GM12878 (cell line): ENCODE measurements around the gene ADAM33. TPM values are rescaled to one million over a fixed set of nuclear protein-coding genes. Genes with fewer than 3 reads are reported as not detected.

ENCODE experiments used
- ATAC-seq: fragments of 200-7000 bp; cut with Tn5 transposase; 3 replicates; pipeline ENCODE4 v1.9.1; 2020; ENCODE audit warnings: mild to moderate bottlenecking, moderate library complexity
- BruUV-seq: library from RNA; stranded (reverse); fragments of 400-500 nt; replicated peaks from 2 replicates; lab custom pipeline; 2021; lab: Mats Ljungman, UMichigan
- CTCF ChIA-PET: fragments of 300-600 bp; sonication (Branson Sonifier 250); formaldehyde crosslinking; extraction: SDS; loops from one replicate; lab custom pipeline; 2021; ENCODE audit warnings: inconsistent platforms; lab: Yijun Ruan, JAX
- POLR2A ChIA-PET: fragments of 350-600 bp; formaldehyde crosslinking; extraction: SDS; loops from one replicate; lab custom pipeline; 2021; ENCODE audit warnings: inconsistent platforms; lab: Charles Lee
- RAD21 ChIA-PET: fragments of 300-600 bp; sonication (Branson Sonifier 250); formaldehyde crosslinking; loops from one replicate; lab custom pipeline; 2023; ENCODE audit warnings: antibody characterized with exemption; ENCODE audit not compliant: unreplicated experiment; lab: Charles Lee
- SMC1A ChIA-PET: fragments of 300-600 bp; sonication (Branson Sonifier 250); formaldehyde crosslinking; loops from one replicate; lab custom pipeline; 2023; ENCODE audit not compliant: unreplicated experiment, uncharacterized antibody; lab: Charles Lee
- DNase-seq: peaks from one replicate; pipeline ENCODE4 v3.0.0-alpha.2; 2011; ENCODE audit warnings: low read depth, low spot score
- FAIRE-seq: peaks from 3 replicates; lab custom pipeline; 2011; peaks lifted over from hg19 to GRCh38; lab: Jason Lieb, UNC
- H2AFZ ChIP-seq: 2 replicates; pipeline ENCODE4 v1.6.0; 2011; ENCODE audit warnings: low read depth, low read length, control low read depth; ENCODE audit not compliant: control insufficient read depth
- H3K27ac ChIP-seq: 2 replicates; pipeline ENCODE4 v1.5.1; 2011; ENCODE audit warnings: control low read depth; ENCODE audit not compliant: control insufficient read depth, insufficient read depth
- H3K27me3 ChIP-seq, 2 experiments: replicated peaks in 1 of 2; 2 replicates each; pipeline versions ENCODE4 v1.6.0 to v1.6.1; 2011; ENCODE audit warnings: low read length in 1 of 2; ENCODE audit not compliant: control insufficient read depth in 2 of 2, insufficient read depth in 2 of 2
- H3K36me3 ChIP-seq, 2 experiments: 2 replicates each; pipeline ENCODE4 v1.5.1; 2011; ENCODE audit warnings: low read length in 1 of 2; ENCODE audit not compliant: control insufficient read depth in 2 of 2, insufficient read depth in 2 of 2
- H3K4me1 ChIP-seq: 2 replicates; pipeline ENCODE4 v1.6.1; 2011; ENCODE audit warnings: mild to moderate bottlenecking, low read length, moderate library complexity, mixed read lengths; ENCODE audit not compliant: control insufficient read depth, insufficient read depth
- H3K4me2 ChIP-seq: 2 replicates; pipeline ENCODE4 v1.6.0; 2011; ENCODE audit warnings: control low read depth; ENCODE audit not compliant: control insufficient read depth, insufficient read depth
- H3K4me3 ChIP-seq: fragments of 200-600 bp; sonication (generic); 2 replicates; pipeline ENCODE4 v1.5.1; 2016
- H3K79me2 ChIP-seq: 2 replicates; pipeline ENCODE4 v1.6.0; 2011; ENCODE audit warnings: low read length; ENCODE audit not compliant: control insufficient read depth, insufficient read depth
- H3K9ac ChIP-seq: 2 replicates; pipeline ENCODE4 v1.8.0; 2011; ENCODE audit warnings: low read length, control low read depth, mixed read lengths; ENCODE audit not compliant: control insufficient read depth, insufficient read depth
- H3K9me3 ChIP-seq: replicated peaks from 3 replicates; pipeline ENCODE4 v1.5.1; 2011; ENCODE audit warnings: mild to moderate bottlenecking, low read length; ENCODE audit not compliant: control insufficient read depth, insufficient read depth
- H4K20me1 ChIP-seq: 2 replicates; pipeline ENCODE4 v1.6.0; 2011; ENCODE audit not compliant: control insufficient read depth, insufficient read depth
- EED ChIP-seq: sonication (generic); IDR thresholded peaks from 2 replicates; pipeline ENCODE4 v1.6.1; 2016; ENCODE audit warnings: antibody characterized with exemption, low read depth
- ETV6 ChIP-seq, 2 experiments: fragments of 450-650 bp in 1 of 2; IDR thresholded peaks in 1 of 2; conservative IDR thresholded peaks in 1 of 2; 2 replicates each; pipeline ENCODE4 v1.6.1; 2014; ENCODE audit warnings: antibody characterized with exemption in 1 of 2, borderline replicate concordance in 1 of 2, low read depth in 1 of 2, mild to moderate bottlenecking in 1 of 2, moderate library complexity in 1 of 2
- EZH2 ChIP-seq: IDR thresholded peaks from 2 replicates; pipeline ENCODE4 v1.6.1; 2012; ENCODE audit warnings: low read depth, mild to moderate bottlenecking, control low read depth, inconsistent platforms, low read length, borderline replicate concordance; ENCODE audit not compliant: control insufficient read depth
- GATAD2B ChIP-seq: fragments of 450-650 bp; conservative IDR thresholded peaks from 2 replicates; pipeline ENCODE4 v1.6.1; 2017; ENCODE audit warnings: low read depth, mild to moderate bottlenecking, moderate library complexity
- IRF3 ChIP-seq: fragments of 450-650 bp; IDR thresholded peaks from 2 replicates; pipeline ENCODE4 v1.6.1; 2014; ENCODE audit warnings: mild to moderate bottlenecking
- KLF5 ChIP-seq: fragments of 450-650 bp; IDR thresholded peaks from 2 replicates; pipeline ENCODE4 v1.6.1; 2014; ENCODE audit warnings: mild to moderate bottlenecking; ENCODE audit not compliant: partially characterized antibody
- NR2F1 ChIP-seq: fragments of 450-650 bp; conservative IDR thresholded peaks from 2 replicates; pipeline ENCODE4 v1.6.1; 2017; ENCODE audit warnings: mild to moderate bottlenecking
- NRF1 ChIP-seq: conservative IDR thresholded peaks from 2 replicates; pipeline ENCODE4 v1.6.1; 2011; ENCODE audit warnings: mild to moderate bottlenecking, low read depth, low read length, improper control_type of control experiment
- PAX5 ChIP-seq: IDR thresholded peaks from 2 replicates; pipeline ENCODE4 v1.6.1; 2011; ENCODE audit warnings: low read depth, low read length, borderline replicate concordance
- RB1 ChIP-seq: fragments of 450-650 bp; formaldehyde crosslinking; IDR thresholded peaks from 2 replicates; pipeline ENCODE4 v1.6.1; 2017; ENCODE audit warnings: mild to moderate bottlenecking, borderline replicate concordance
- ZNF687 ChIP-seq: fragments of 450-650 bp; IDR thresholded peaks from 2 replicates; pipeline ENCODE4 v1.6.1; 2017; ENCODE audit warnings: mild to moderate bottlenecking, moderate library complexity
- WGBS: methylation state at CpG from one replicate; pipeline ENCODE4 v1.1.6; 2016; ENCODE audit warnings: low lambda C conversion rate; ENCODE audit not compliant: insufficient replicate concordance, insufficient coverage; ENCODE audit errors: missing lambda C conversion rate; 5-methylcytosine and 5-hydroxymethylcytosine counted together
- in situ Hi-C: fragments of 300-500 bp; cut with MboI; formaldehyde crosslinking; loops from 9 replicates; pipeline ENCODE4 v1.14.3; 2018; ENCODE audit warnings: mixed read lengths
- intact Hi-C: fragments of 100-400 bp; cut with micrococcal nuclease; formaldehyde crosslinking; loops from one replicate; pipeline ENCODE4 v1.14.2; 2022; ENCODE audit not compliant: unreplicated experiment
- polyA plus RNA-seq, 11 experiments: library from polyadenylated mRNA; depleted of rRNA in 4 of 11; unstranded in 6 of 11; stranded (reverse) in 5 of 11; fragments of >200 nt; fragmentation: Nextera tagmentation in 4 of 11; fragmentation: Illumina TruSeq in 1 of 11; extraction: Ambion mirVana in 4 of 11; extraction: Trizol in 1 of 11; gene quantifications; 1 replicate in 1 of 11; 2 replicates in 10 of 11; pipeline versions ENCODE4 v1.2.1 to v1.2.3, GENCODE V29; 2011 to 2016; ENCODE audit warnings: inconsistent platforms in 2 of 11, missing spikeins in 2 of 11, low read depth in 1 of 11
- total RNA-seq, 4 experiments: library from RNA; depleted of rRNA in 3 of 4; stranded (reverse); fragments of >200 nt in 3 of 4; fragmentation: Illumina TruSeq in 1 of 4; extraction: Trizol in 1 of 4; gene quantifications; 2 replicates each; pipeline versions ENCODE4 v1.2.1 to v1.2.3, GENCODE V29; 2013 to 2021

Gene ADAM33
- total and polyA plus RNA-seq, 10 of the 15 experiments (the other 5 are each of a cell fraction or from before 2014, with no cell fraction given): not detected

GRCh38 chr20:3680701-3681351, 984 bp downstream of the ADAM33 start (continued):
- TF ChIP-seq IRF3 (no peak), EED (no peak)

- WGBS: 26% methylated on average over 18 of the region's 18 CpGs
- FAIRE-seq (no peak), ATAC-seq (no peak), DNase-seq (no peak)
- no TSS peak for BruUV-seq
- ChIA-PET POLR2A (no interaction called here), CTCF (interaction anchor here (1.0 kb wide), 1 partner anchor 36 kb away, joined by 3 read pairs; no protein-coding TSS in a partner anchor), RAD21 (interaction anchor here (0.6 to 1.0 kb wide), 3 partner anchors 28 to 346 kb away, joined by 3 read pairs; no protein-coding TSS in a partner anchor), SMC1A (no interaction called here)
- Histone ChIP-seq H3K36me3 (no peaks in the 10 kb centered on the region), H3K4me1 (no peaks in the 10 kb centered on the region; the same call in 1 of the 2 replicates), H3K27me3 (peaks cover 3% of the 10 kb centered on the region in 2 experiments; a peak in 2 of 4 replicates), H2AFZ (no peak overlapping the region), H3K9me3 (no peaks in the 10 kb centered on the region), H3K79me2 (no peaks in the 10 kb centered on the region), H3K4me3 (no peak overlapping the region), H3K4me2 (no peak overlapping the region), H3K9ac (no peak overlapping the region), H4K20me1 (no peaks in the 10 kb centered on the region; the same call in 1 of the 2 replicates), H3K27ac (no peak overlapping the region)
- in situ Hi-C loops: no loop called here
- intact Hi-C loops: loop anchor here (5.0 to 10.0 kb wide), 2 partner anchors 87 to 405 kb away; partner anchors contain the start of gene ADISSP
- TF ChIP-seq KLF5: no peak
- TF ChIP-seq RB1: no peak
- no peak for TF ChIP-seq NR2F1
- TF ChIP-seq EZH2: no peak
- no peak for TF ChIP-seq NRF1
- TF ChIP-seq ETV6 (conservative IDR thresholded peaks at IDR 0.05 in 1 of 2, IDR thresholded peaks at IDR 0.05 in 1 of 2; ENCODE audit: borderline replicate concordance in 1 of 2, low read depth in 1 of 2): no peak
- no peak for TF ChIP-seq PAX5
- TF ChIP-seq GATAD2B: no peak
- TF ChIP-seq ZNF687: no peak
Measured at GRCh38 chr20:3679749-3680700, 1.8 kb downstream of the ADAM33 start.
